Stimulated activated CD4-positive, alpha-beta T cell treated with anti-CD3 and anti-CD28 coated beads, Interleukin-1b, Interleukin-23, amount 100 ng/mL, for 48 hours (primary cell): Measurements from ENCODE around the gene SOCS7.

Experiments used
- DNase-seq: peaks from one replicate; pipeline ENCODE4 v3.0.0-alpha.2; 2020

The SOCS7 gene

GRCh38 chr17:38351412-38352222, at the start of gene SOCS7:
Gene SOCS7 (plus strand): TSS chr17:38351844. CDS start chr17:38352053, 209 bp downstream.
- DNase-seq, result peak; percentile 86

- no peak for DNase-seq
Observed at GRCh38 chr17:38315497-38315896, 36.1 kb upstream of the SOCS7 start.

GRCh38 chr17:38317081-38317480, 34.6 kb upstream of the SOCS7 start:
- DNase-seq, result no peak

GRCh38 chr17:38320482-38320881, 31.2 kb upstream of the SOCS7 start:
- no peak for DNase-seq

GRCh38 chr17:38322156-38322779, 29.4 kb upstream of the SOCS7 start:
- DNase-seq, result peak; percentile 71

- no peak for DNase-seq
Observed at GRCh38 chr17:38322897-38323296, 28.7 kb upstream of the SOCS7 start.

GRCh38 chr17:38324141-38324697, 27.4 kb upstream of the SOCS7 start:
- no peak for DNase-seq

GRCh38 chr17:38324772-38325171, 26.9 kb upstream of the SOCS7 start:
- no peak for DNase-seq

GRCh38 chr17:38325221-38325851, 26.3 kb upstream of the SOCS7 start:
- DNase-seq, result no peak

GRCh38 chr17:38326996-38327792, 24.4 kb upstream of the SOCS7 start:
- no peak for DNase-seq

GRCh38 chr17:38327936-38328335, 23.7 kb upstream of the SOCS7 start:
- no peak for DNase-seq

- DNase-seq, result no peak
Observed at GRCh38 chr17:38328620-38329019, 23.0 kb upstream of the SOCS7 start.

GRCh38 chr17:38329284-38329683, 22.4 kb upstream of the SOCS7 start:
- no peak for DNase-seq

- DNase-seq, result no peak
Observed at GRCh38 chr17:38329808-38330730, 21.6 kb upstream of the SOCS7 start.

GRCh38 chr17:38330941-38331411, 20.7 kb upstream of the SOCS7 start:
- DNase-seq, result no peak

GRCh38 chr17:38332735-38333134, 18.9 kb upstream of the SOCS7 start:
- no peak for DNase-seq

- peak; percentile 56 for DNase-seq
Observed at GRCh38 chr17:38333635-38334295, 17.9 kb upstream of the SOCS7 start.

- no peak for DNase-seq
Observed at GRCh38 chr17:38334480-38335364, 16.9 kb upstream of the SOCS7 start.

GRCh38 chr17:38336838-38337237, 14.8 kb upstream of the SOCS7 start:
- DNase-seq, result no peak

GRCh38 chr17:38338053-38338452, 13.6 kb upstream of the SOCS7 start:
- no peak for DNase-seq
